NB4 (cell line): ENCODE data around the gene OST4.

Experiments
- DNase-seq: peaks from one replicate; pipeline ENCODE4 v3.0.0; 2010; ENCODE audit warnings: low read depth
- H3K4me3 ChIP-seq: one replicate; pipeline ENCODE4 v1.5.1; 2011; ENCODE audit warnings: mild to moderate bottlenecking, low read depth, low read length, moderate library complexity
- MYC ChIP-seq: IDR thresholded peaks from 2 replicates; pipeline ENCODE4 v1.6.1; 2011; ENCODE audit warnings: low read depth, low read length
- POLR2A ChIP-seq: IDR thresholded peaks from 2 replicates; pipeline ENCODE4 v1.6.1; 2011; ENCODE audit warnings: mild to moderate bottlenecking; ENCODE audit not compliant: insufficient read length; ENCODE audit errors: extremely low read depth
- TF ChIP-seq, protein P1 (sequence below): IDR thresholded peaks from one replicate; pipeline ENCODE4 v1.5.1; 2012; ENCODE audit warnings: low read depth, low read length
- TF ChIP-seq, protein P2 (sequence below): IDR thresholded peaks from 2 replicates; pipeline ENCODE4 v1.6.1; 2011; ENCODE audit warnings: low read depth, low read length

OST4 gene

DNA sequence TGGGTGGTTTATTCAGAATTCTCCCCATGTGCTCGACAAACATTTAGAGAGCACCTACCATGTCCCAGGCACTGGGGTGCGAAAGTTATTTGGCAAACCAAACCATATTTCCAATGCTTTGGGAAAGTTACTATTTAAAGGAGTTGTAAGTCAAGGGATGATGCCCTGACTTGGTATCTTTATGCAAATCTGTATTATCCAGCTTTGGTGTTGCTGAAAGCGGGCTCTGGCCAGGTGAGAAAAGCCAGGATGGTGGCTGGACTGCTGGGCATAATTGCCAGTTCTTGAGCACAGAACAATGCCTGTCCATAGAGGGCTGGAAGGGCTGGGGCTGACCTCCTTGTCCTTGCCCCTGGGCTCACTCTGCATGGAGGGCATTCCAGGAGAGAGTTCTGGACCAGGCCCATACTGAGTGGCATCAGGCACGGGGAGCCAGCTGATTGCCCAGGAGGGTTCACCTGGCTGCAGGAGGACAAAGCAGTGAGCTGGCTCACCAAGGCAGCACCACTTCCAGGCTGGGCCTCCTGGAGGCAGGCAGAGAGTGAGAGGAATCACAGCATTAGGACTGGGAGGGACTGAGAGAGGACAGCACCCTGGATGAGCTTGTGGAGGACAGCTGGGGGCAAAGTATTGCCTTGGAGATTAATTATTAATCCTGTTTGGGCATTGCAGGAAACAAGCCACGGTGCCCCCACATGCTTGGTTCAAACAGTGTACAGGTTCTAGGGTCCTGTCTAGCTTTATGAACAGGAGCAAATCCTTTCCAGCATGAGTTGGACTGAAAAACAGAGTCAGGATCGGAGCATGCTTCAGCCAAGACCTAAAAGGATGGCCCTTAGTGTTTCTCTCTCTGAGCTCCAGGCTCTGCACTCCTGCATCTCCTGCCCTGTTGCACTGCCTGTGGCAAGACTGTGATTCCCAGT, 22.2 kb upstream of the OST4 start:
- TF ChIP-seq, protein P1, sequence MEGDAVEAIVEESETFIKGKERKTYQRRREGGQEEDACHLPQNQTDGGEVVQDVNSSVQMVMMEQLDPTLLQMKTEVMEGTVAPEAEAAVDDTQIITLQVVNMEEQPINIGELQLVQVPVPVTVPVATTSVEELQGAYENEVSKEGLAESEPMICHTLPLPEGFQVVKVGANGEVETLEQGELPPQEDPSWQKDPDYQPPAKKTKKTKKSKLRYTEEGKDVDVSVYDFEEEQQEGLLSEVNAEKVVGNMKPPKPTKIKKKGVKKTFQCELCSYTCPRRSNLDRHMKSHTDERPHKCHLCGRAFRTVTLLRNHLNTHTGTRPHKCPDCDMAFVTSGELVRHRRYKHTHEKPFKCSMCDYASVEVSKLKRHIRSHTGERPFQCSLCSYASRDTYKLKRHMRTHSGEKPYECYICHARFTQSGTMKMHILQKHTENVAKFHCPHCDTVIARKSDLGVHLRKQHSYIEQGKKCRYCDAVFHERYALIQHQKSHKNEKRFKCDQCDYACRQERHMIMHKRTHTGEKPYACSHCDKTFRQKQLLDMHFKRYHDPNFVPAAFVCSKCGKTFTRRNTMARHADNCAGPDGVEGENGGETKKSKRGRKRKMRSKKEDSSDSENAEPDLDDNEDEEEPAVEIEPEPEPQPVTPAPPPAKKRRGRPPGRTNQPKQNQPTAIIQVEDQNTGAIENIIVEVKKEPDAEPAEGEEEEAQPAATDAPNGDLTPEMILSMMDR: no peak
- TF ChIP-seq POLR2A (no peak), MYC (no peak)
- TF ChIP-seq, protein P2, sequence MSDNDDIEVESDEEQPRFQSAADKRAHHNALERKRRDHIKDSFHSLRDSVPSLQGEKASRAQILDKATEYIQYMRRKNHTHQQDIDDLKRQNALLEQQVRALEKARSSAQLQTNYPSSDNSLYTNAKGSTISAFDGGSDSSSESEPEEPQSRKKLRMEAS: no peak
- H3K4me3 ChIP-seq: no peak overlapping the region
- no peak for DNase-seq

DNA sequence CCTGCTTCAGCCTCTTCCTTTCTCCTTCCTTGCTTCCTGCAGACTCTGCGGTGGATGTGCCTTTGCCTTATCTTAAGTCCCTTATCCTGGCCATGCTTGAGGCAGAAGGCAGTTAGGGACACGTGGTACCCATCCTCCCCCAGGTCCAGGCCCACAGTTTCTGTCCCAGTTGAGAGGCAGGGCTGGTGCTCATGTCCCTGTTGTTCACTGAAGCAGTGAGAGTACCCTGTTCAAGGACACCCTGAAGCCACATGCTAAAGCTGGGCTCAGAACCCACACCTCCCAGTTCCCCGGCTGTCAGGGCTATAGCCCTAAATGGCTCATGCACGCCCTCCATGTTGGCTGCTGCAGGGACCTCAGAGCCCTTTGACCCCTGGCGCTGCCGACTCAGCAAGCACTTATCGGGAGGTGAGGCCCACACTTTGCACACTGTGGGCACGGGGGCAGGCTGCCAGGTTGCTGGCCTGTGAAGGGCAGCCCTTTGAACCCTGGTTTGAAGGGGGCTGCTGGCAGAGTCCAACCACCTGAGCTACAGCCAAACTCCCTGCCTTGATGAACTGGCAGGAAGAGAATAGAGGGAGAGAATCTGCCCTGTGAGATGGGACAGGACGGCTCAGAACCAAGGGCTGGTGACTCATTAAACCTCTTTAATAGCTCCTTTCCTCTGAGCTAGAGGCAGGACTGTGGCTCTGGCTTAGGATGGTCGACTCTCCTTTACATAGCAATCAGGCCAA, 21.4 kb upstream of the OST4 start:
- TF ChIP-seq, protein P2: no peak
- TF ChIP-seq POLR2A: no peak
- TF ChIP-seq, protein P1: no peak
- TF ChIP-seq MYC: no peak
- no peak overlapping the region for H3K4me3 ChIP-seq
- DNase-seq: no peak

DNA sequence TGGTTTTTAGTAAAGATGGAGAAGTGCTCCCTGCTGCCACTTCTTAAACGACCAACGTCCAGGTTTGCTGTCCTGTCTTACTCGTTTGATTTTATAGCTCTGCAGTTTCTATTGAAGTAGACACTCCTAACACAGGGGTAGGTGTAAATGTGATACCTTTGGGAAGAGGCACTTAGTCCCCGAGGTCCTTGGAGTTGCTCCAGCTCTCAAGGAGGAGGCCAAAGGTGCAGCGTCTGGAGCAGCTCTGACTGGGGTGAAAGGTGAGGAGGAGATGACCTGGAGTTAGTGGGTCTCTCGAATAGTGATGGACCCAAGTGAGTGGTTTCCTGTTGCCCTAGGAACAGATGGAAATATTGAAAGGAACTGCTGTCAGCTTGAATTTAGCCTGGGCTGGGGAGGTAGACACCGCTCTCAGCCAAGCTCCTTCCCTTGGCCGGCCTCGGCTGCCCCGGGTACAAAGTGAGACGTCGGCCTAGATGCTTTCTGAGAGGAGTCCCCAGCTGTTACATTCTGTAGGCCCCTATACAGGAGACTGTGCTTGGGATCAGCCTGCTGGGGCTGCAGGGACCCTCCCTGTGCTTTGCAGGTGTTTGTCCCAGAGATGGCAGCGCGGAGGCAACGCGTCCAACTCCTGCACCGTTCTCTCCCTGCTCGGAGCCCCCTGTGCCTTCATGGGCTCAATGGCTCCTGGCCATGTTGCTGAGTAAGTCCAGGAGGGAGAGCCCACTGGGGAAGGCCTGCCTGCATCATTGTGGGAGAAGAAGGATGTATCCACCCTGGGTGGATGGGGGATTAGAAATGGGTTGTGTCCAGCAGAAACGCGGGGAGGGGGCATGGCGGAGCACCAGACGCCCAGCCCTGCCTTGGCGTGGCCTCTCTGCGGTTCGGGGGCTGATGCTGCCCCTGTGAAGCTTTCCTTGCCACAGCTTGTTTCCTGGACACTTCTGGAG, 20.6 kb upstream of the OST4 start:
- no peak for DNase-seq
- TF ChIP-seq, protein P2: no peak
- TF ChIP-seq, protein P1: no peak
- TF ChIP-seq POLR2A (no peak), MYC (no peak)
- no peak overlapping the region for H3K4me3 ChIP-seq

DNA sequence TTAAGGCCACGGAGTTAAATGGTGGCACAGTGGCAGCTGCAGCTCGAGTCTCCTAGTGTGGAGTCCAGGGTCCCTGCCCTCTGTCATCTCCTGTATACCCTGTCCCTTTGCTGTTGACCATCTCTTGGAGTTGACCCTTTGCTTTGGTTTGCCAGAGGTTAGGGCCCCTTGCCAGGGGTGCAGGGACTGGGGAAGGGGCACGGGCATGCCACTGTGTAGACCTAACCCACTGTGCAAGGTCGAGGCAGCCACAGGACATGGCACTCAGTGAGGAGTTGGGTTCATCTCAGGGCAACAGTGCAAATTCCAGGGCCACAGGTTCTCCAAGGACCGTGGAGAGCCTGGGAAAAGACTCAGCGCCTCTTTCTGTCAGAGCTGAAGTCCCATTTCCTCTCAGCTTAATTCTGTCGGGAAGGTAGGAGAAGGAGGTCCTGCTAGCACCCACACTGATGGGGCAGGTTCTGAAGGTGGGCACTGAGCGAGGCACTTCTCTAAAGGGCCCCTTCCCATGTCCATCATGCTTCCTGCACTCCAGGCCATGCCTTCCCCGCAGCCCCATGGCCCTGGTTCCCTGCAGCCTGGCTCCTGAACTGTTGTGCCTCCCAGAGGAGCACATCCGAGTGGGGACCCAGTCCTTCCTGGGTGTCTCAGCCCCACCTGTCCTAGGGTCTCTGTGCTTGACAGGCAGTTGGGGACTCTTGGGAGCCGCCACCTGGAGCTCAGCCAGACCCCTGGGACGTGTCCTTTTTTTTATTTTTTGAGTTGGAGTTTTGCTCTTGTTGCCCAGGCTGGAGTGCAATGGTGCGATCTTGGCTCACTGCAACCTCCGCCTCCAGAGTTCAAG, 17.9 kb upstream of the OST4 start:
- no peak overlapping the region for H3K4me3 ChIP-seq
- TF ChIP-seq, protein P2: no peak
- TF ChIP-seq, protein P1: no peak
- no peak for TF ChIP-seq POLR2A
- no peak for TF ChIP-seq MYC
- DNase-seq: no peak

DNA sequence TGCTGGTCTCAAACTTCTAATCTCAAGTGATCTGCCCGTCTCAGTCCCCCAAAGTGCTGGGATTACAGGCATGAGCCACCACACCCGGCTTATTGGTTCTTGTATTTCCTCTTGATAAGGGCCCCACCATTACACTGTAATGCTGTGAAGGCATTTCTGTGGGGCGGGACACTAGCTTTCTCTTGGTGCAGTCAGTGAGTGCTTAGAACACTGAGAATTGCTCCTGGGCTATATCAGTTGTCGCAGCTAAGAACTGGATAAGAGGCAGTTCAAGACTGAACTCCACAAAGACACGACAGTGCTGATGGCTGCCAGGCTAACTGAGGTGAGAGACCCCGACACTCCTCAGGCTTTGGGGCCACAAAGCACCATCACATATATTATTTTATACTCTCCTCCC, 17.2 kb upstream of the OST4 start:
- no peak for TF ChIP-seq MYC
- TF ChIP-seq, protein P2: no peak
- TF ChIP-seq, protein P1: no peak
- TF ChIP-seq POLR2A: no peak
- H3K4me3 ChIP-seq: no peak overlapping the region
- DNase-seq: no peak
